ENCODE measurements around the gene TNFSF15. TPM values are rescaled to one million over a fixed set of nuclear protein-coding genes. Genes with fewer than 3 reads are reported as not detected.

The TNFSF15 gene
- under 1 TPM in 1 of 4 donors, not detected in 3; 0.68 TPM for total RNA-seq

DNA sequence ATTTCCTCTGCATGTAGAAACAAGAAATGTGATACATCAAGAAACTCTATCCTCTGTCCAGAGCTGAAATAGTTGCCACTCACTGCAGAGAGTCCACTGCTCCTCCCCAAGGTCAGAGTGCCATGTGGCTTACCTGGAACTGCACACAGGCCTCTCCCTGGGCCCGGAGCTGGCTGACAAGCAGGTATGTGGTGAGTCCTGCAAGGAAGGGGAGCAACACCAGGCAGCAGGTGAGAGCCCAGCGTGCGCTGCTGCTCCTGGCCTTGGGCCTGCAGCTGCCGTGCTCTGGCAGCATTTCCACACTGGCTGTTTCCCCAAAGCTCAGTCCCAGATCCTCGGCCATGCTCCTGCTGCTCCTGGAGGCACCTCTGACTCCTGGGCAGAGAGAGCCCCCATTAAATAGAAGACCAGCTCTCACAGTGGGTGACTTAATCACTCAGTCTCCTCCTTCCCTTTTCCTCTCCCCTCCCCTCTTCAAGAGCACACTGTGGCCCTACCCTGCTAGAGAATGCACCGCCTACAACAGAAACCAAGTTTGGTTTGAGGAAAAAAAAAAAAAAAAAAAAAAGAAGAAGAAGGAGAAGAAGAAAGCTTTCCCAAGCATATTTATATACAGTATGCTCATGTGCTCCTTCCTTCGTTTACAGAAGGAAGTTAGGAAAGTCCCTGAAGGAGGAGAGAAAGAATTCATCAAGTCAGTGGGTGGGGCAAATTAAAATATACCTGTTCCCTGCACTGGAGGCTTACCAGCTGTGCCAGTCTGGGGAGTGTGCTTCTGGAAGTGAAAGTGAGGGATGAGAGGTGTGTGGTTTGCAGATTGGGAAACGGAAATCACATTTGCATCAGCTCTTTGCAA, at the start of gene TNFSF15:
Gene TNFSF15, minus strand, starts transcription at position 370 of the 856 bp plus-strand sequence. Its CDS starts 27 bp downstream, at position 343.
- no peak for TF ChIP-seq CTCF (IDR thresholded peaks at IDR 0.05; ENCODE audit: low read depth)

DNA sequence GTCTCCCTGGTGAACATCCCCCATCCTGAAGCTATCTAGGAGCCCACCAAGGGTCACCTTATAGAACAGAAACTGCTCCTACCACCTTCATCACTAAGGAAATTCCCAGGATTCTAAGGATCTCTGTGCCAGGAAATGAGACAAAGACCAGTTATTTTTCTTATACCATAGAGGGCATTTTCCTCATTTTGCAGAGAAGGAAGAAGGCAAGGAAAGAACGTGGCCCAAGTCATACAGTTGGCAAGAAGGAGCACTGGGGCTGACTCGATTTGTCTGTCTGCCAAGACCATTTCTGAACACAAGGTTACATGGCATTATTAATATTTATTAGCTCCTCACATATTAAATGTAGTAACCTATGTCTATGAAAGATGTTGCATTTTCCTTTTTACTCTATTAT, 49.6 kb upstream of the TNFSF15 start:
- no peak for TF ChIP-seq CTCF (IDR thresholded peaks at IDR 0.05; ENCODE audit: low read depth)

DNA sequence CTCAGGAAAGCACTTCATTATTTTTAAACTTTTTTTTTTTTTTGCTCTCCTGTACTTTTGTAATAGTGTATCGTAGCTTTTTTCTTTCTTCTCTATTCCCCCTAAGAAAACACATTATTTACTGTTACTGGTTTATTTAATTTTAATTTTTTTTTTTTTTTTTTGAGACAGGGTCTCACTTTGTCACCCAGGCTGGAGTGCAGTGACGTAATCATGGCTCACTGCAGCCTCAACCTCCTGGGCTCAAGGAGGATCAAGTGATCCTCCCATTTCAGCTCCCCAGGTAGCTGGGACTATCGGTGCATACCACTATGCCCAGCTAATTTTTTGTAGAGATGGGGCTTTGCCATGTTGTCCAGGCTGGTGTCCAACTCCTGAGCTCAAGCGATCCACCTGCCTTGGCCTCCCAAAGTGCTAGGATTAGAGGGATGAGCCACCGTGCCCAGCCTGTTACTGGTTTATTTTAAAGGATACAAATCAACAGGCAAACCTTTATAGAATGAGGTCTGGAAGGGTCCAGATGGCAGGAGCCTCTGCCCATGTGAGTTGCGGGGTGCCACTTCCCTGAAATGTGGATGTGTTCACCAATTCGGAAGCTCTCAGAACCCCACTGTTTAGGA, 49.0 kb upstream of the TNFSF15 start:
- TF ChIP-seq CTCF (IDR thresholded peaks at IDR 0.05; ENCODE audit: low read depth): no peak

DNA sequence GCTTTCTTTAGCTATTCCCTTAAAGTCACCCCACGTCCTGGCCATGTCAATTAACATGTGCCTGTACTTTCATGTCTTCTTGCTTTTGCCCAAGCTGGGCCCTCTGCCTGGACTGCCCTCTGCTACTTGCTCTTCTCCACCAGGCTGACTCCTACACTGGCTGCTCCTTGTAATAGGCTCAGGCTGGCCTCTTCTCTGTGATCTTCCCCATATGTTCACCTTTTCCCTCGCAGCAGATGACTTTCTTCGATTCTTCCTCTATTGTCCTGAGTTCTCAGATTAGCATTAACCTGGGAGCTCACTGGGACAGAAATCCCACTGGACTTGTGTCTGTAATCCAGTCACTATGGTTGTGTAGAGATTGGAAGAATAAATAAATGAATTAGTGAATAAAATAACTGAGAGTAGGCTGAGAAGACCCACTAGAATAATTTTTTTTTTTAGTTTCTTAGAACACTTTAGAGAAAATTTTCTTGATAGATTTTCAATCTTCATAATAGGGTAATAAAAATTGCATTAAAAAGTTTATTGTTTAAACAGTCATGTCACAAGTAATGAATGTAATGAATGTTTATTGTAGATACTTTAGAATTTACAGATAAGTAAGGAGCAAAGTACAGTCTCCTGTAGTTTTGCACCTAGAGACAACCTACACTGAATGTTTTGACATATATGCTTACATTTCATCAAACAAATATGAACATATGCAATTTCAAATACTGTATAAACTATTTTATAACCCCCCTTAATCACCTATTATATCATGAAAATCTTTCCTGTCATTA, 47.4 kb upstream of the TNFSF15 start:
- TF ChIP-seq CTCF (IDR thresholded peaks at IDR 0.05; ENCODE audit: low read depth): no peak

GRCh38 chr9:114852050-114852594, 46.3 kb upstream of the TNFSF15 start:
- no peak for TF ChIP-seq CTCF (IDR thresholded peaks at IDR 0.05; ENCODE audit: low read depth)

DNA sequence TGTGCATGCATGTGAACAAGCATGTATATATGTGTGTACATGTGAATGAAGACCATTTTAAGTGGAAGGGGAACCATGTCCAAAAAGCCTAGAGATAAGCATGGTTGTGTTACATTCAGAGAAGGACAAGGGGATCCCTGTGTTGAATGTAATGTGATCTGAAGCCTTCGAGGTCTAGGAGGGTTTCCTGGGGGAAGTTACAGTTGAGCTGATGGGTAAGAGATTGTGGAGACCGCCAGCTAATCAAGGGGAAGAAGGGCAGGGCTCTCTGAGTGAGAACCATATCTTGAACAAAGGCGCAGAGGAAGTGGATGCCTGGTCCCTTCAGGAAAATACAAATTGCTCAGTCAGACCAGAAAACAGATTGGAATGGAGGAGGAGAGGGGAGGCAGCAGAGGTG, 45.5 kb upstream of the TNFSF15 start:
- no peak for TF ChIP-seq CTCF (IDR thresholded peaks at IDR 0.05; ENCODE audit: low read depth)

Measured in subcutaneous adipose tissue (tissue), 4 donors.